Stomach (tissue), 9 donors: ENCODE data around the gene RNF5. TPM values are rescaled to one million over a fixed set of nuclear protein-coding genes. Genes with fewer than 3 reads are reported as not detected.

Source experiments
- DNase-seq, 2 donors: peaks; one replicate each; pipeline versions ENCODE4 v3.0.0 to v3.0.0-alpha.2; 2013 to 2019
- H3K27ac ChIP-seq, 5 donors: fragments of 200-600 bp in 4 of 5; sonication (generic) in 4 of 5; one replicate each; pipeline ENCODE4 v1.5.1; 2013 to 2019; ENCODE audit warnings: mild to moderate bottlenecking in 1 of 5, moderate library complexity in 1 of 5
- H3K27me3 ChIP-seq, 3 donors: fragments of 200-600 bp; sonication (generic); one replicate each; pipeline ENCODE4 v1.5.1; 2017 to 2019; ENCODE audit warnings: mixed run types in 1 of 3
- H3K36me3 ChIP-seq, 4 donors: fragments of 200-600 bp; sonication (generic); 1 replicate in 3 of 4; 2 replicates in 1 of 4; pipeline ENCODE4 v1.5.1; 2016 to 2019
- H3K4me1 ChIP-seq, 4 donors: fragments of 200-600 bp; sonication (generic); one replicate each; pipeline ENCODE4 v1.5.1; 2016 to 2019
- H3K4me3 ChIP-seq, 4 donors: fragments of 200-600 bp; sonication (generic) in 3 of 4; one replicate each; pipeline ENCODE4 v1.5.1; 2016 to 2019; ENCODE audit warnings: mild to moderate bottlenecking in 1 of 4
- H3K9me3 ChIP-seq, 4 donors: fragments of 200-600 bp; sonication (generic); one replicate each; pipeline ENCODE4 v1.5.1; 2016 to 2019
- CTCF ChIP-seq, 7 experiments: fragments of 450-650 bp in 4 of 7; fragments of 200-600 bp in 3 of 7; sonication (generic) in 3 of 7; IDR thresholded peaks; one replicate each; pipeline ENCODE4 v1.5.1; 2016 to 2019; ENCODE audit warnings: antibody characterized with exemption in 7 of 7, control low read depth in 2 of 7, mild to moderate bottlenecking in 1 of 7
- EP300 ChIP-seq: sonication (generic); formaldehyde crosslinking; IDR thresholded peaks from one replicate; pipeline ENCODE4 v1.6.1; 2017; ENCODE audit warnings: antibody characterized with exemption
- POLR2A ChIP-seq, 4 donors: fragments of 450-650 bp; IDR thresholded peaks; one replicate each; pipeline ENCODE4 v1.6.1; 2016; ENCODE audit warnings: antibody characterized with exemption in 4 of 4, control low read depth in 2 of 4, mild to moderate bottlenecking in 1 of 4, moderate library complexity in 1 of 4
- POLR2AphosphoS5 ChIP-seq, 3 donors: sonication (generic); formaldehyde crosslinking; IDR thresholded peaks; one replicate each; pipeline ENCODE4 v1.6.1; 2016; ENCODE audit warnings: antibody characterized with exemption in 3 of 3
- WGBS, 5 donors: extraction: QIAGEN DNeasy Blood & Tissue Kit in 3 of 5; methylation state at CpG; one replicate each; pipeline versions ENCODE4 v1.1.5 to v1.1.7; 2013 to 2018; 5-methylcytosine and 5-hydroxymethylcytosine counted together
- intact Hi-C: fragments of 100-400 bp; cut with DNase I; formaldehyde crosslinking; loops from one replicate; pipeline ENCODE4 v1.15.1; 2023; ENCODE audit warnings: low total_unique reads
- polyA plus RNA-seq, 3 donors: library from polyadenylated mRNA; stranded (reverse); fragments of 200-250 nt; gene quantifications; one replicate each; pipeline ENCODE4 v1.2.3, GENCODE V29; 2013
- total RNA-seq, 5 donors: library from RNA; depleted of rRNA; stranded (reverse); fragments of >200 nt; gene quantifications; one replicate each; pipeline versions ENCODE4 v1.1.0 to v1.2.3, GENCODE V29; 2014 to 2016
- donor health status: healthy with polysubstance abuse.
- donor health status: Bipolar disorder and iron deficiency.
- donor health status: healthy.

Gene RNF5
- total and polyA plus RNA-seq, 8 donors: 22.6 to 107 (median 66.0) TPM

- Histone ChIP-seq H3K36me3 (peaks cover 0 to 6% (median under 1%) of the 10 kb centered on the region in 4 donors), H3K27me3 (no peaks in the 10 kb centered on the region), H3K27ac (no peak overlapping the region), H3K9me3 (no peaks in the 10 kb centered on the region), H3K4me1 (peaks cover 26 to 36% (median 30%) of the 10 kb centered on the region in 4 donors), H3K4me3 (no peak overlapping the region)
- intact Hi-C loops: no loop called here
- 82 to 87% (median 84%) methylated on average over 14 of the region's 14 CpGs for WGBS, 5 donors
- no peak for TF ChIP-seq CTCF (IDR thresholded peaks at IDR 0.05)
- no peak for TF ChIP-seq POLR2AphosphoS5 (IDR thresholded peaks at IDR 0.05)
- TF ChIP-seq POLR2A (IDR thresholded peaks at IDR 0.05): no peak
- no peak for TF ChIP-seq EP300
- DNase-seq: no peak
Observed at GRCh38 chr6:32131439-32131948, 46.7 kb upstream of the RNF5 start.

GRCh38 chr6:32132110-32132509 lies 46.1 kb upstream of the RNF5 start:
- Histone ChIP-seq H3K27ac (no peak overlapping the region), H3K4me3 (no peak overlapping the region), H3K36me3 (no peaks in the 10 kb centered on the region), H3K9me3 (no peaks in the 10 kb centered on the region), H3K4me1 (peaks cover 20 to 30% (median 24%) of the 10 kb centered on the region in 4 donors), H3K27me3 (no peaks in the 10 kb centered on the region)
- TF ChIP-seq POLR2AphosphoS5 (IDR thresholded peaks at IDR 0.05) (no peak), POLR2A (IDR thresholded peaks at IDR 0.05) (no peak)
- DNase-seq: no peak
- intact Hi-C loops: no loop called here

- 72 to 86% (median 80%) methylated on average over 4 of the region's 4 CpGs for WGBS, 5 donors
- intact Hi-C loops: no loop called here
- Histone ChIP-seq H3K27ac (no peak overlapping the region), H3K27me3 (no peaks in the 10 kb centered on the region), H3K4me1 (peaks cover 10 to 18% (median 12%) of the 10 kb centered on the region in 4 donors), H3K4me3 (no peak overlapping the region), H3K9me3 (no peaks in the 10 kb centered on the region), H3K36me3 (no peaks in the 10 kb centered on the region)
- no peak for TF ChIP-seq POLR2AphosphoS5 (IDR thresholded peaks at IDR 0.05)
- TF ChIP-seq POLR2A (IDR thresholded peaks at IDR 0.05): no peak
- no peak for TF ChIP-seq EP300
- no peak for TF ChIP-seq CTCF (IDR thresholded peaks at IDR 0.05)
- no peak for DNase-seq
Observed at GRCh38 chr6:32133786-32134185, 44.4 kb upstream of the RNF5 start.

- Histone ChIP-seq H3K27me3 (no peaks in the 10 kb centered on the region), H3K9me3 (no peaks in the 10 kb centered on the region), H3K27ac (no peak overlapping the region), H3K4me1 (no peaks in the 10 kb centered on the region), H3K36me3 (no peaks in the 10 kb centered on the region), H3K4me3 (no peak overlapping the region)
- TF ChIP-seq CTCF (IDR thresholded peaks at IDR 0.05) (no peak), POLR2AphosphoS5 (IDR thresholded peaks at IDR 0.05) (no peak), POLR2A (IDR thresholded peaks at IDR 0.05) (no peak), EP300 (no peak)
- no peak for DNase-seq
- intact Hi-C loops: no loop called here
Observed at GRCh38 chr6:32137454-32137853, 40.8 kb upstream of the RNF5 start.

- Histone ChIP-seq H3K4me3 (no peak overlapping the region), H3K27me3 (no peaks in the 10 kb centered on the region), H3K4me1 (peaks cover 0 to 5% (median 2%) of the 10 kb centered on the region in 4 donors), H3K9me3 (no peaks in the 10 kb centered on the region), H3K27ac (no peak overlapping the region), H3K36me3 (no peaks in the 10 kb centered on the region)
- DNase-seq: no peak
- WGBS, 5 donors: 63 to 77% (median 67%) methylated on average over 5 of the region's 5 CpGs
- intact Hi-C loops: no loop called here
- TF ChIP-seq CTCF (IDR thresholded peaks at IDR 0.05): no peak
- no peak for TF ChIP-seq EP300
- TF ChIP-seq POLR2A (IDR thresholded peaks at IDR 0.05): no peak
Observed at GRCh38 chr6:32139590-32139989, 38.6 kb upstream of the RNF5 start.
